ENCODE measurements around the gene DNAJC13.

The DNAJC13 gene

GRCh38 chr3:132405609-132406299, 11.5 kb upstream of the DNAJC13 start:
- no peak for DNase-seq

GRCh38 chr3:132406587-132406986, 10.7 kb upstream of the DNAJC13 start:
- no peak for DNase-seq

DNA sequence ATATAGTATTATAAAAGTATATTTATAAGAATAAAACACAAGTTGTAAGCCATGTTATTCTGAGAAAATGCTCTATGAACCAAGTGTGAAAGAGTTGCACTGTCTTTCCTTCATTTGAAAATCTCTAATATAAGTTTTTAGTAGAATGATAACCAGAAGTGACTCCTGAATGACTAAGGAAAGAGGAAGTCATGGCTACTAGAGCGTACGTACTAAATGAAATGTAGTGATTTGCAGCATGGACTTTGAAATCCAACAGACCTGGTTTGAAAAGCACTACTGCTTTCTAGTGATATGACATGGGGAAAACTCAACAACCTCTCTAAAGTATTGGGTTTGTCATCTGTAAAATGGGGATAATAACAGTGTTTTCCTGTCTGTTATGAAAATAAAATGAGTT, 10.3 kb upstream of the DNAJC13 start:
- no peak for DNase-seq

DNA sequence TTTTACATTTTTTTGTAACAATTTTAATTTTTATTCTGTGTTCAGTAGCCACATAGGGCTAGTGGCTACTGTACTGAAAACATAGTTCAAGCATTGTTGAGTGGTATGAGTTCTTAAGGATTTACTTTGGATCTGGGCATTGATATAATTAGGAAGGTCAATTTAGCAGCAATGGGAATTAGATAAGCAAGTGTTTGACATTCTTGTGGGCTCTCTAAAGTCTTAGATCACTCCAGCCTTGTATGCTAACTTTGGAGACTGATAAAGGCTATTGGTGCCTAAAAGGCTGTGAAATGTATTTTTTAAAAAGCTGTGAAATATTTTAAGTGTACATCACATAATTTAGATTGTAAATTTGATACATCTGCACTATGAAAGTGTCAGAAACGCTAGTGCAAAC, 2.5 kb upstream of the DNAJC13 start:
- no peak for DNase-seq

DNA sequence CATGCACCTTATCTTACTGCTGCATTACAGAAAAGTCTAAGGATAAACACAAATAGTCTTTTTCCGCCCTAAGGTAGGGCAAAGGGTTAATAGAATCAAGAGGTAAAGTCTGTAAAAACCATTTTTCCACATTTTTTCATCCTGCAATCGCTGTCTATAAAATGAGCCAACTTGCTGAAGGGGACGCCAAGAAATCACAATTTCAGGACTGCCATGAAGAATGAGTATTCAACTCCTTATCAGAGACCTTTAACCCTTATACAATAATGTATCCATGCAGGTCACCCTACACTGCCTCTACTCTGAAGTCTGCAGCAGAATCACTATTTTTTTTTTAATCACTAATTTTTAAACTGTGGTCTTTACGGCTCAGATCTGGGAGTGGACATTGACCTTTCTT, 1.1 kb upstream of the DNAJC13 start:
- DNase-seq: no peak

GRCh38 chr3:132417695-132418411, 551 bp downstream of the DNAJC13 start:
- DNase-seq: peak in 32 of 58 donors; percentile 26 to 77 (median 56)

- no peak for DNase-seq
Observed at GRCh38 chr3:132418916-132419315, 1.6 kb downstream of the DNAJC13 start.

- DNase-seq: no peak
Observed at GRCh38 chr3:132421832-132422231, 4.5 kb downstream of the DNAJC13 start.

- no peak for DNase-seq
Observed at GRCh38 chr3:132422531-132422930, 5.2 kb downstream of the DNAJC13 start.

DNA sequence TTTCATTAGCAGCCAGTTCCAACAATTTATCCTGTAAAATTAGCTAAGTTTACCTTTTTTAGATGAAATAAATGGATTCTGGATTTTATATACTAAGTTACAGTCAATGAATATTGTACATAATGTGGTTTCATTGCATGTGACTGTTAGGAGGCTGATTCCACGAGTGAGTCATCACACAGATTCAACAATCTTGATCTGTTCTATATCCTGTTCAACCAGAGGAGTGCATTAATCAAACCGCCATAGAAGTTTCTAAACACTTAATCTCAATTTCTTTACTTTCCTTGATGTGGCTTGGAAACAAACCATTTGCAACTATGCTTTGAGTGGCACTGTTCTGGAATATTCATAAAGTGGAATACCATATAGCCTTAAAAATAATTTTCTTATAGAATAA, 15.3 kb downstream of the DNAJC13 start:
- no peak for DNase-seq

DNA sequence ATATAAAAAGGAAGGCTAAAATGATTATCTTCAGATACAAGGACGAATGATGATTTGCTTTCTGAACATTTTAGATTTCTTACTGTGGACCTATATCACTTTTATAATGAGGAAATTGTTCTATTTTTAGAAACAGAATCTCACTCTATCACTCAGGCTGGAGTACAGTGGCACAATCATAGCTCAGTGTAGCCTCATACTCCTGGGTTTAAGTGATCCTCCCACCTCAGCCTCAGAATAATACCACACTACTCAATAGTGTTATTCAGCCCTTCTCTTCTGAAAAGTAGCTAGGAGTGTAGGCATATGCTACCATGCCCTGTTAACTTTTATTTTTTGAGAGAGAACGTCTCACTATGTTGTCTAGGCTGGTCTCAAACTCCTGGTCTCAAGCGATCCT, 15.8 kb downstream of the DNAJC13 start:
- no peak for DNase-seq

DNA sequence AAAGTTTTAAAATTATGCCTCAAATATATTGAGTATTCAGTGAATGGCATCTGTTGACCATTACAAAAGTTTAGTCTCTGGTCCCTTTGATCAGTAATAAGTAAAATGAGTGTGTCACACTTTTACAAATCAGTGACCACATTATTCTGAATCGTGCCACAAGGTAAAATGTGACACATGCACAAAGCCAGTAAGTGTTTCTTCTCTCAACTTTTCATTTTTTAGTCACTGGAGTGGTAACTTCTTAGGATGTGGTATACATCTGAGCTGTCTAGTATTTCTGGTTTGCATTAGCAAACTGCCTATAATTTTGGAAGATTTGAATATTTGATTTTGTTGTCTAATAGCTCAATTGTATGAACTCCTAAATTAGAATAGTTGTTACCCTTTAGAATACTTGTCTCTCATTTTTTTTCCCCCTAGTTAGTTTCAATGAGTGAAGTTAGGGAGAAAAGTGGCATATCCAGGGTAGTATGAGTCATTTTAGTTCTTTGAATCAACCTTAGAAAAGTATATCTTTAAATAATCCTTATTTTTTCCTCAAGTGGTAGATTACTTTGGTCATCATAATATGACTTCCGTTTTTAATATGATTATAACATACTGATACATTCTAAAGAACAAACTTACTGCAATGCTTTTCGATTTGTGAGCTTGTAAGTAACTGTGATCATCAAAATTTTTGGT, 18.1 kb downstream of the DNAJC13 start:
- no peak for DNase-seq

DNA sequence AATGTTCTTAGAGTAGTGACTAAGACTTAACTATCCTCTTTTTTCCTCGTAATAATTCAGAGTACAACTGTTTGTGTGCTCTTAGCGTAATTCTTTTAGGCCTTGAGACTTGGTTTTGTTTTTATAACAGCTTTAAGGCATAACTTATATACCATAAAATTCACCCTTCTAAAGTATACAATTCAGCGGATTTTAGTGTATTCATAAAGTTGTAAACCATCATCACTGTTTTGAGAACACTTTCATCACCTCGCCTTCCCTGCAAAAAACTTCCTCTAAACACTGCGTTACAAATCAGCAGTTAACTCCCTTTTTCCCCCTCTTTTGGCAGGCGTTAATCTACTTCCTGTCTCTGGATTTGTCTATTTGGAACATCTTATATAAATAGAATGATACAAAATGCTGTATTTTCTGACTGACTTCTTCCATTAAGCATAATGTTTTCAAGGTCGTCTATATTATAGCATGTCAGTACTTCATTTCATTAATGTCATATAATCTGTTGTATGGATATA, 18.7 kb downstream of the DNAJC13 start:
- DNase-seq: no peak

DNA sequence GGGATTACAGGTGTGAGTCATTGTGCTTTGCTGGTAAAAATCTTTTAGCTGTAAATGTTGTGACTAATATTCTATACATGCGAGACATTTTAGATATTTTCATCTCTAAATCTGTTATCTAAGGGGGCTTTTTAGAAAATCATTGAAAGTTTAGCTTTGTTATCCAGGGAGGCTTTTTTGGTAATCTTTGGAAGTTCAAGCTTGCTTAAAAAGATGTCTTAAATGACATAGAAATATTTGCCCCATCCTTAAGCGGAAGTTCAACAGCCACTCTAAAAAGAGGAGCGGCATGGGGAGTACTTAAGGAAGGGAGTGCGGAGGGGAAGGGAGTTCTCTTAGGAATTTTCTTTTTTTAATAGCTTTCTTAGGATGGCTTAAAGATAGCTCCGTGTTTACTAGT, 26.1 kb downstream of the DNAJC13 start:
- no peak for DNase-seq

DNA sequence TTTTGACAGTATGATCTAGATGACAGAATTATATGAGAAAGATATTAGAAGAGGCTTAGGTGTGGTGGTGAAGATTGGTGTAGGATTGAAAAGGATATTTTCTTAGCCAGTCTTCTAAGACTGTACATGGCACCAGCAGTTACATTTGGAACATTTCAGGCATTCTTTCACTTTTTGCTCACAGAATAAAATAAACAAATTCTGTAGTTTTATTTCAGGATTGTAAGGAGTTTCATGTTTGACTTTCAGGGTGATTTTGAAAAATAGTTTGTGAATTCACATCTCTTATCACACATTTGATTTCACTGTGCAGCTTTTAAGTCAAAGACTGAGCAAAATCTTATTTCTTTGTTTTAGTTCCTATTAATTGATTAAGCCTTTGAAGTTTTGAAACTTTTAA, 27.1 kb downstream of the DNAJC13 start:
- DNase-seq: no peak

DNA sequence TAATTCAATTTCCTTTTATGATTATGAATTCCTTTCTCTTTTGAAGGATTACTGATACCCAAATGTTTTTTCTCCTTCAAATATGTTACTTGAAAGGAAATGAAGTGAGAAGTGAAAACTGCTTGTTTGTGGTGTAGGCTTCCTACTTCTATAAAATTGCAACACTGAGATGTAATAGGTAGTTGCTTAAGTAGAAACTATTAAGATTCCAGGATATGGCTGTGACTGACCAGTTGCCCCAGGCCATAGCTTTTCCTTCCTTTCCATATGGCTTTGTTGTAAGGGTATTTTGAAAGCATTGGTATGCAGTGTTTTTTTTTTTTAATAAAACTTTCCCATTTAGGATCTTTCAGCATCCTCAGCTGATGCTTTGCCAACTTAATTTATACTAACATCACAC, 28.5 kb downstream of the DNAJC13 start:
- no peak for DNase-seq

DNA sequence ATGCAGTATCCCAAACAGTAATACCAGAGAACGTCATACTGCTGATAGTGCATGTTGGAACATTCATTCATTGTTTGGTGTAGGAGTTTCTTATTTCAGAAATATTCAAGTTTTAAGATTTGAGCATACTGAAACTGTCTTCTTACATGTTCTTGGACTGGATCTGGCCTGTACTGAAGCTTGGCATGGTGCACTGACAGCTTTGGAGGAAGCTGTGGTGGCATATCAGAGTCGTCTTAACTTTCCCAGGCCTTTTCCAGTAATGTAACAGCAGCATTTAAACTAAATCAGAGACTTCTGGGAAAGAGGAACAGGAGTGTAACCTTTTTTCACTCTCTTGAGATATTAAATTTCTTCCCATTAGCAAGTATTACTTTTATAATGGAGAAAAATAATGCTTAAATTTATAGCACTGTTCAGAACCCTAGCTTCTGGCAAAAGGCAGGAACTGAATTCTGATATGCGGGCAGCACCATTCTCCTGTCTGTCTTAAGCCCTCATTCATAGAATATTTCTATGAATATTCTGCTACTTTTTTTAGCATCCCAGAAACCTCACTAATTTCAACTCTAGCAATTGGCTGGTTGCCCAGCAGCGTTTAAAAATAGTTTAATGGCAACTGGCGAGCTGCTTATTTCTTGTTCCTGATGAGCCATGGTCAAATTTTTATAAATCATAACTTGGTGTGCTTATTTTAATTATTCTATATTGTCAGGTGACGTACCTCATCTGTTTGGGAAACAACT, 31.1 kb downstream of the DNAJC13 start:
- DNase-seq: peak in 2 of 58 donors; percentile 2 to 32

GRCh38 chr3:132456136-132456535, 38.8 kb downstream of the DNAJC13 start:
- DNase-seq: no peak

DNA sequence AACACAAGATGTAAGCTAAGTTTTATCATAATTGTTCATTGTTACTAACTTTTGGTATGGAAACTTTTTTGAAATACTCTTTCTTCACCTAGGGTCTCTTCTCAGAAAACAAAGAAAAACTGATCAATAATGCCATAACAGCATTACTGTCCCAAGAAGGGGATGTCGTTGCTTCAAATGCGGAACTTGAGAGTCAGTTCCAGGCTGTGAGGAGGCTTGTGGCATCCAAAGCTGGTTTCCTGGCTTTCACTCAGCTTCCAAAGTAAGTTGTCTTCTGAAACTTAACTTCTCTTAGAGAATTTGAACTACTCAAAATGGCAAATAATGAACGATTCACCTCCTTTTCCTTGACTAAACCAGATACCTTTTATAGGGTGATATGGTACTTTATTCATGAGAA, 39.3 kb downstream of the DNAJC13 start:
- no peak for DNase-seq

GRCh38 chr3:132457286-132457685, 40.0 kb downstream of the DNAJC13 start:
- no peak for DNase-seq

DNA sequence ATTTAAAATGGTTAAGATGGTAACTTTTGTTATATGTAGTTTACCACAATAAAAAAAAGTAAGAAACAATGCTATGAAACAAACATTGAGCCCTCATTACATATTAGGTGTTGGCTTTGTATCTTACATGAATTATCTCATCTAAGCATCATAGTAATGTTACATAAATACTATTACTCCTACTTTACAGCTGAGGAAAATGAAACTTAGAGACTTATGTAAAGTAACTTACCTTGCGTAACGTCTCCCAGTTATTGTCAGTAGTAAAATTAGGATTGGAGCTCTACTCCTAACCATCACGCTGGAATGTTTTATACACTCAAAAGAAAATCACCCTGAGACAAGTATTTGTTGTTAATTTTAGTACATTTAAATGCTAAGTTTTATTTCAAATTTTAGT, 42.2 kb downstream of the DNAJC13 start:
- no peak for DNase-seq

GRCh38 chr3:132461544-132461943, 44.2 kb downstream of the DNAJC13 start:
- DNase-seq: no peak
